Retinal pigment epithelial cell (primary cell): ENCODE data around the gene SYTL2.
"Not testable (repeated sequence)": the region's sequence is repeated elsewhere in the genome, so short reads cannot be mapped to it uniquely, and the experiment has no call there.

Source experiments
- DNase-seq: peaks from one replicate; pipeline ENCODE4 v3.0.0-alpha.2; 2010; ENCODE audit warnings: low read depth
- H3K4me3 ChIP-seq: 2 replicates; pipeline ENCODE4 v1.5.1; 2011; ENCODE audit warnings: mild to moderate bottlenecking, low read length, control low read depth, moderate library complexity
- TF ChIP-seq, protein P1 (sequence below): conservative IDR thresholded peaks from 2 replicates; pipeline ENCODE4 v1.5.1; 2011; ENCODE audit warnings: low read depth, low read length, control low read depth, inconsistent platforms

Gene SYTL2

GRCh38 chr11:85663753-85664614 is 147.0 kb downstream of the SYTL2 start:
- DNase-seq = no peak
- peak overlapping the region; percentile 79 for H3K4me3 ChIP-seq
- TF ChIP-seq, protein P1, sequence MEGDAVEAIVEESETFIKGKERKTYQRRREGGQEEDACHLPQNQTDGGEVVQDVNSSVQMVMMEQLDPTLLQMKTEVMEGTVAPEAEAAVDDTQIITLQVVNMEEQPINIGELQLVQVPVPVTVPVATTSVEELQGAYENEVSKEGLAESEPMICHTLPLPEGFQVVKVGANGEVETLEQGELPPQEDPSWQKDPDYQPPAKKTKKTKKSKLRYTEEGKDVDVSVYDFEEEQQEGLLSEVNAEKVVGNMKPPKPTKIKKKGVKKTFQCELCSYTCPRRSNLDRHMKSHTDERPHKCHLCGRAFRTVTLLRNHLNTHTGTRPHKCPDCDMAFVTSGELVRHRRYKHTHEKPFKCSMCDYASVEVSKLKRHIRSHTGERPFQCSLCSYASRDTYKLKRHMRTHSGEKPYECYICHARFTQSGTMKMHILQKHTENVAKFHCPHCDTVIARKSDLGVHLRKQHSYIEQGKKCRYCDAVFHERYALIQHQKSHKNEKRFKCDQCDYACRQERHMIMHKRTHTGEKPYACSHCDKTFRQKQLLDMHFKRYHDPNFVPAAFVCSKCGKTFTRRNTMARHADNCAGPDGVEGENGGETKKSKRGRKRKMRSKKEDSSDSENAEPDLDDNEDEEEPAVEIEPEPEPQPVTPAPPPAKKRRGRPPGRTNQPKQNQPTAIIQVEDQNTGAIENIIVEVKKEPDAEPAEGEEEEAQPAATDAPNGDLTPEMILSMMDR = peak; percentile 44

DNA sequence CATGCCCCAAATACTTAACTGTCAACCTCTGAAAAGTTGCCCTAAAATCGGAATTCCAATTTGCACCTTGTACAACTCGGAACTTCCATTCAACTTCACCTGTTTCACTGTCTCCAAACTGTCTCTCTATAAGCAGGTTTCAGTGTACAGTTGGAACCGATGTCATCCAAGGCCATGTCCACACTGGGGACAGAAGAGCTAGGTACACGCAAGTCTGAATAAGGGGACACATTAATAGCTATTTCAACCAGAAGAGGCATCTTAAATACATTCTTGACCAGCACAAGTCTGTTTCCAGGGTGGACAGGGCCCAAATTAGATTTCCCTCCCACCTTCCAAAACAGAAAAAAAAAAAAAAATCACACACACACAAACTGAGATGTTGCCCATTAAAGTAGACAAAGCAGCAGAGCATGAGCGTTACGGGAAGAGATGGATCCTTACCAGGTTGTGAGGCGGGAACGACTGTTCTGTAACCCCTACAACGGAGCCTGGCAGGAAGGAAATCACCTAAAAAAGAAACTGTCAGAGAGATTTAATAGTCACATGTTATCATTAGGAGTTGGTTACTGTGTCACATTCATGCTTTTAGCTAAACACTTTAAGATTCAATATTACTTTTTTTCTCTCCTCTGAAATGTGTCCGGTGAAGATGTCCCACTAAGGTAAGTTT is 147.7 kb downstream of the SYTL2 start:
- TF ChIP-seq, protein P1 = no peak
- no peak for DNase-seq
- peak overlapping the region; percentile 79 for H3K4me3 ChIP-seq

- TF ChIP-seq, protein P1 = no peak
- no peak for DNase-seq
- peak overlapping the region; percentile 79 for H3K4me3 ChIP-seq
Measured at GRCh38 chr11:85661972-85662664, 148.8 kb downstream of the SYTL2 start.

GRCh38 chr11:85658180-85658579 is 152.8 kb downstream of the SYTL2 start:
- H3K4me3 ChIP-seq = no peak overlapping the region
- TF ChIP-seq, protein P1 = no peak
- DNase-seq = no peak

GRCh38 chr11:85656777-85657176 is 154.2 kb downstream of the SYTL2 start:
- no peak for DNase-seq
- TF ChIP-seq, protein P1 = no peak
- no peak overlapping the region for H3K4me3 ChIP-seq

DNA sequence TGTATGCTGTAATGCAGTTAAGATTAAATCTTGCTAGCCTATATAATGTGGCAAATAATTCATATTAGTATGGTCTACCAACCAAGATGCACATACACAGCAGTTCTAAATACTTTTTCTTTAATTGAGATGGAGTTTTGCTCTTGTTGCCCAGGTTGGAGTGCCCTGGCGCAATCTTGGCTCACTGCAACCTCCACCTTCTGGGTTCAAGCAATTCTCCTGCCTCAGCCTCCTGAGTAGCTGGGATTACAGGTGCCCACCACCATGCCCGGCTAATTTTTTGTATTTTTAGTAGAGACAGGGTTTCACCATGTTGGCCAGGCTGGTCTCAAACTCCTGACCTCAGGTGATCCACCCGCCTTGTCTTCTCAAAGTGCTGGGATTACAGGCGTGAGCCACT is 156.6 kb downstream of the SYTL2 start:
- DNase-seq, H3K4me3 ChIP-seq: not testable (repeated sequence)

DNA sequence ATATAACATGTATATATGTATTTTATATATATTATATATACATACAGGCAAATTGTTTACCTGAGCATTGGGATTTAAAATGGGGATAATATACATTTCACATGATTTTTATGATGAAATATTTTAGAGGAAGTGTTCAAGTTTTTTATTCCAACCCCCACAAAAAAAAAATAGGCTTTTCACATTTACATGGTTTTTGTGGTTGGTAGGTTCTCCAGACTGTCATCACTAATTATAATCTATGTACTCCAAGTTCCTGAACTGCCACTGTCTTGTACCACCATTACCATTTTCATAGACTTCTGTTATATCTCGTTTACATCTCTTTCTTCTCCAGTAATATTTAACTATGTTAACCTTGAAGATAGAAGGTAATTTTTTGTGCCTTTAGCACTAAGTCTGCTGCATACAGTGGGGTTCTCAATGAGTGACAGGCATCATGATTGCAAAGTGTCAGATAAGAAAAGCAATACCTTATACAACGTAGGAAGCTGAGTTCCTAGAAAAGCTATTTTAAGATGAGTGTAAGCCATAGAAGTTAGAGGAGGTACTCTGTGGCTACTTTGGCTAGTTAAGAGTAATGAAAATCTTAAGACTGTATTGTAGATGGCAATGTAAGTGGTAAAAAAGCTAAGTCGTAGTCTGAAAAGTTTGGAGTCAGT is 158.0 kb downstream of the SYTL2 start:
- H3K4me3 ChIP-seq = no peak overlapping the region
- no peak for DNase-seq
- TF ChIP-seq, protein P1 = no peak
